Vagina (tissue), 2 donors: Measurements from ENCODE around the gene BUB1B.

Experiments used
- POLR2A ChIP-seq, 2 donors: fragments of 450-650 bp; IDR thresholded peaks; one replicate each; pipeline ENCODE4 v1.6.1; 2017; ENCODE audit warnings: antibody characterized with exemption in 2 of 2, mild to moderate bottlenecking in 2 of 2, moderate library complexity in 2 of 2
- POLR2AphosphoS5 ChIP-seq, 2 donors: sonication (generic); formaldehyde crosslinking; IDR thresholded peaks; one replicate each; pipeline ENCODE4 v1.9.0; 2017; ENCODE audit warnings: antibody characterized with exemption in 2 of 2, mild to moderate bottlenecking in 2 of 2, low read depth in 1 of 2; ENCODE audit not compliant: insufficient read depth in 1 of 2
- TF ChIP-seq, protein P1 (sequence below), 3 experiments: fragments of 450-650 bp in 2 of 3; fragments of 200-600 bp in 1 of 3; sonication (generic) in 1 of 3; IDR thresholded peaks; one replicate each; pipeline ENCODE4 v1.5.1; 2017 to 2019; ENCODE audit warnings: antibody characterized with exemption in 3 of 3, mild to moderate bottlenecking in 2 of 3, moderate library complexity in 2 of 3

DNA sequence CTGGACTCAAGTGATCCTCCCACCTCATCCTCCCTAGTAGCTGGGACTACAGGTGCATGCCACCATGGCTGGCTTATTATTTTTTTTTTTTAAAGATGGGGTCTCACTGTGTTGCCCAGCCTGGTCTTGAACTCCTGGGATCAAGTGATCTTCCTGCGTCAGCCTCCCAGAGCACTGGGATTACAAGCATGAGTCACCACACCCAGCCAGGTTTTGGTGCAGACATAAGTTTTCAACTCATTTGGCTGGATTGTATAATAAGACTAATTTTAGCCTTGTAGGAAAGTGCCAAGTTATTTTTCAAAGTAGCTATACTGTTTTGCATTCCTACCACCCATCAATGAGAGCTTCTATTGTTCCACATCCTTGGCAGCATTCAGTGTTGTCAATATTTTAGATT lies 32.1 kb downstream of the BUB1B start:
- TF ChIP-seq POLR2AphosphoS5 (IDR thresholded peaks at IDR 0.05; ENCODE audit: insufficient read depth in 1 of 2, low read depth in 1 of 2) = no peak
- TF ChIP-seq, protein P1, sequence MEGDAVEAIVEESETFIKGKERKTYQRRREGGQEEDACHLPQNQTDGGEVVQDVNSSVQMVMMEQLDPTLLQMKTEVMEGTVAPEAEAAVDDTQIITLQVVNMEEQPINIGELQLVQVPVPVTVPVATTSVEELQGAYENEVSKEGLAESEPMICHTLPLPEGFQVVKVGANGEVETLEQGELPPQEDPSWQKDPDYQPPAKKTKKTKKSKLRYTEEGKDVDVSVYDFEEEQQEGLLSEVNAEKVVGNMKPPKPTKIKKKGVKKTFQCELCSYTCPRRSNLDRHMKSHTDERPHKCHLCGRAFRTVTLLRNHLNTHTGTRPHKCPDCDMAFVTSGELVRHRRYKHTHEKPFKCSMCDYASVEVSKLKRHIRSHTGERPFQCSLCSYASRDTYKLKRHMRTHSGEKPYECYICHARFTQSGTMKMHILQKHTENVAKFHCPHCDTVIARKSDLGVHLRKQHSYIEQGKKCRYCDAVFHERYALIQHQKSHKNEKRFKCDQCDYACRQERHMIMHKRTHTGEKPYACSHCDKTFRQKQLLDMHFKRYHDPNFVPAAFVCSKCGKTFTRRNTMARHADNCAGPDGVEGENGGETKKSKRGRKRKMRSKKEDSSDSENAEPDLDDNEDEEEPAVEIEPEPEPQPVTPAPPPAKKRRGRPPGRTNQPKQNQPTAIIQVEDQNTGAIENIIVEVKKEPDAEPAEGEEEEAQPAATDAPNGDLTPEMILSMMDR (IDR thresholded peaks at IDR 0.05) = no peak
- no peak for TF ChIP-seq POLR2A (IDR thresholded peaks at IDR 0.05)
